Keratinocyte (primary cell): ENCODE data around the gene RHOBTB3.

Source experiments
- CTCF ChIP-seq, 3 experiments: IDR thresholded peaks in 1 of 3; conservative IDR thresholded peaks in 1 of 3; optimal IDR thresholded peaks in 1 of 3; 2 replicates in 2 of 3; 3 replicates in 1 of 3; pipeline versions ENCODE3 to v1.5.1; 2011; ENCODE audit warnings: low read length in 3 of 3, mild to moderate bottlenecking in 3 of 3, moderate library complexity in 2 of 3, control low read depth in 1 of 3, inconsistent platforms in 1 of 3; ENCODE audit not compliant: insufficient read depth in 2 of 3; ENCODE audit errors: extremely low read depth in 1 of 3
- EZH2 ChIP-seq: IDR thresholded peaks from one replicate; pipeline ENCODE4 v1.6.1; 2012; ENCODE audit warnings: inconsistent platforms, mild to moderate bottlenecking, low read length, moderate library complexity

- TF ChIP-seq CTCF (optimal IDR thresholded peaks at IDR 0.05 in 1 of 3, IDR thresholded peaks at IDR 0.05 in 1 of 3, conservative IDR thresholded peaks at IDR 0.05 in 1 of 3; ENCODE audit: extremely low read depth in 1 of 3, insufficient read depth in 2 of 3, low read length in 3 of 3) = no peak
- TF ChIP-seq EZH2 = no peak
Observed at GRCh38 chr5:95827892-95828246, 96.7 kb downstream of the RHOBTB3 start.
